ENCODE measurements around the gene CZIB. TPM values are rescaled to one million over a fixed set of nuclear protein-coding genes. Genes with fewer than 3 reads are reported as not detected.
A peak's percentile ranks its signal among the peaks of the same experiment; 100 is the strongest.

CZIB gene
- total and polyA plus RNA-seq, 2 of the 13 experiments (the other 11 are each of a cell fraction or from before 2014, with no cell fraction given): 49.2 to 67.0 TPM

GRCh38 chr1:53182111-53182593 lies 38.3 kb downstream of the CZIB start (continued):
- TF ChIP-seq TFDP1 (CRISPR knock-in tag; IDR thresholded peaks at IDR 0.05; ENCODE audit: borderline replicate concordance) (peak; percentile 23; the same call in 1 of the 2 replicates), IKZF5 (CRISPR knock-in tag; IDR thresholded peaks at IDR 0.05) (peak; percentile 34; the same call in 1 of the 2 replicates), CENPT (CRISPR knock-in tag; IDR thresholded peaks at IDR 0.05; ENCODE audit: low read depth) (no peak), HNRNPK (IDR thresholded peaks at IDR 0.05; ENCODE audit: low read depth, low read length, poor library complexity, severe bottlenecking) (no peak), ZNF563 (CRISPR knock-in tag; IDR thresholded peaks at IDR 0.05) (no peak; the same call in 1 of the 2 replicates), ZSCAN22 (CRISPR knock-in tag; IDR thresholded peaks at IDR 0.05) (no peak), ISL2 (CRISPR knock-in tag; IDR thresholded peaks at IDR 0.05) (peak; percentile 37; the same call in 1 of the 2 replicates), PHF5A (CRISPR knock-in tag; IDR thresholded peaks at IDR 0.05; ENCODE audit: low read depth, unreplicated experiment) (peak; percentile 54), MAX (IDR thresholded peaks at IDR 0.05) (peak; percentile 47), SNAPC2 (CRISPR knock-in tag; IDR thresholded peaks at IDR 0.05) (no peak), CREB1 (IDR thresholded peaks at IDR 0.05) (no peak), CREB1 (CRISPR knock-in tag; IDR thresholded peaks at IDR 0.05) (peak; percentile 77), NR2F6 (IDR thresholded peaks at IDR 0.05) (no peak), NR2F6 (CRISPR knock-in tag; IDR thresholded peaks at IDR 0.05) (peak; percentile 49; the same call in 1 of the 2 replicates), PHF8 (CRISPR knock-in tag; IDR thresholded peaks at IDR 0.05) (0 out of 2 replicates have a peak, but pooled peaks have one; percentile 37), THAP9 (CRISPR knock-in tag; IDR thresholded peaks at IDR 0.05; ENCODE audit: borderline replicate concordance) (0 out of 2 replicates have a peak, but pooled peaks have one; percentile 9), POLR2AphosphoS2 (IDR thresholded peaks at IDR 0.05; ENCODE audit: low read depth, low read length) (no peak), THRA (CRISPR knock-in tag; IDR thresholded peaks at IDR 0.05; ENCODE audit: borderline replicate concordance) (peak; percentile 51; the same call in 1 of the 2 replicates), ZNF772 (CRISPR knock-in tag; IDR thresholded peaks at IDR 0.05) (peak; percentile 45; the same call in 1 of the 2 replicates), MIXL1 (CRISPR knock-in tag; IDR thresholded peaks at IDR 0.05) (peak; percentile 40; the same call in 1 of the 2 replicates), ZNF512B (CRISPR knock-in tag; IDR thresholded peaks at IDR 0.05; ENCODE audit: borderline replicate concordance) (peak; percentile 49; the same call in 1 of the 2 replicates), PPARG (CRISPR knock-in tag; conservative IDR thresholded peaks at IDR 0.05) (peak; percentile 58; the same call in 1 of the 2 replicates)

Data from HepG2 (cell line).